H9 (cell line): ENCODE data around the gene DPH7. TPM values are rescaled to one million over a fixed set of nuclear protein-coding genes. Genes with fewer than 3 reads are reported as not detected.

ENCODE experiments used
- DNase-seq: peaks from one replicate; pipeline ENCODE4 v3.0.0-alpha.2; 2017
- H2AFZ ChIP-seq: one replicate; pipeline ENCODE4 v1.6.1; 2013; ENCODE audit warnings: mild to moderate bottlenecking, low read length, control low read depth, moderate library complexity
- H2AK5ac ChIP-seq: 2 replicates; pipeline ENCODE4 v1.6.1; 2013; ENCODE audit warnings: low read length, control low read depth, mixed read lengths; ENCODE audit not compliant: insufficient read length
- H2BK120ac ChIP-seq: one replicate; pipeline ENCODE4 v1.6.1; 2013; ENCODE audit warnings: low read depth, mild to moderate bottlenecking, low read length, control low read depth, inconsistent platforms; ENCODE audit not compliant: poor library complexity, severe bottlenecking
- H2BK12ac ChIP-seq: 2 replicates; pipeline ENCODE4 v1.6.1; 2013; ENCODE audit warnings: low read length, control low read depth, mixed read lengths, low read depth; ENCODE audit not compliant: insufficient read length
- H2BK15ac ChIP-seq: 2 replicates; pipeline ENCODE4 v1.6.1; 2013; ENCODE audit warnings: low read depth, low read length, control low read depth
- H2BK20ac ChIP-seq: one replicate; pipeline ENCODE4 v1.6.1; 2013; ENCODE audit warnings: low read depth, mild to moderate bottlenecking, low read length, control low read depth, inconsistent platforms; ENCODE audit not compliant: poor library complexity, severe bottlenecking
- H2BK5ac ChIP-seq: 2 replicates; pipeline ENCODE4 v1.6.1; 2013; ENCODE audit warnings: low read length, control low read depth, mixed read lengths; ENCODE audit not compliant: insufficient read length
- H3K14ac ChIP-seq: 2 replicates; pipeline ENCODE4 v1.6.1; 2013; ENCODE audit warnings: low read length, control low read depth; ENCODE audit not compliant: insufficient read depth
- H3K18ac ChIP-seq: 2 replicates; pipeline ENCODE4 v1.6.1; 2013; ENCODE audit warnings: low read depth, mild to moderate bottlenecking, mixed read lengths, low read length, control low read depth; ENCODE audit not compliant: insufficient read length
- H3K23ac ChIP-seq: 2 replicates; pipeline ENCODE4 v1.6.1; 2013; ENCODE audit warnings: low read length, control low read depth, mixed read lengths, low read depth; ENCODE audit not compliant: insufficient read length
- H3K23me2 ChIP-seq: 2 replicates; pipeline ENCODE4 v1.6.1; 2013; ENCODE audit warnings: low read depth, mild to moderate bottlenecking, mixed read lengths, low read length, control low read depth; ENCODE audit not compliant: insufficient read length, poor library complexity, severe bottlenecking
- H3K27ac ChIP-seq: 2 replicates; pipeline ENCODE4 v1.5.1; 2013; ENCODE audit warnings: low read length, control low read depth, mixed read lengths, low read depth; ENCODE audit not compliant: insufficient read length
- H3K27me3 ChIP-seq: 2 replicates; pipeline ENCODE4 v1.6.1; 2013; ENCODE audit warnings: low read length, control low read depth, inconsistent platforms; ENCODE audit not compliant: insufficient read depth
- H3K4ac ChIP-seq: 2 replicates; pipeline ENCODE4 v1.6.1; 2013; ENCODE audit warnings: low read depth, mild to moderate bottlenecking, control low read depth, inconsistent platforms, low read length, moderate library complexity
- H3K4me1 ChIP-seq: 2 replicates; pipeline ENCODE4 v1.6.1; 2013; ENCODE audit warnings: low read length, control low read depth, inconsistent platforms; ENCODE audit not compliant: insufficient read depth
- H3K4me2 ChIP-seq: 2 replicates; pipeline ENCODE4 v1.6.1; 2013; ENCODE audit warnings: low read length, control low read depth, mixed read lengths; ENCODE audit not compliant: insufficient read length, insufficient read depth
- H3K56ac ChIP-seq: 2 replicates; pipeline ENCODE4 v1.6.1; 2013; ENCODE audit warnings: low read depth, mild to moderate bottlenecking, mixed read lengths, low read length, control low read depth; ENCODE audit not compliant: insufficient read length
- H3K79me1 ChIP-seq: 2 replicates; pipeline ENCODE4 v1.6.1; 2013; ENCODE audit warnings: low read depth, mild to moderate bottlenecking, moderate library complexity, low read length, control low read depth, inconsistent platforms; ENCODE audit not compliant: insufficient read depth, poor library complexity, severe bottlenecking
- H3K79me2 ChIP-seq: 2 replicates; pipeline ENCODE4 v1.6.1; 2013; ENCODE audit warnings: low read length, control low read depth, inconsistent platforms; ENCODE audit not compliant: insufficient read depth
- H3K9ac ChIP-seq: 2 replicates; pipeline ENCODE4 v1.6.1; 2013; ENCODE audit warnings: low read length, control low read depth, mixed read lengths; ENCODE audit not compliant: insufficient read length; ENCODE audit errors: extremely low read depth
- H3K9me3 ChIP-seq: one replicate; pipeline ENCODE4 v1.6.1; 2013; ENCODE audit warnings: low read depth, low read length, inconsistent platforms; ENCODE audit not compliant: control insufficient read depth
- H3T11ph ChIP-seq: one replicate; pipeline ENCODE4 v1.6.1; 2013; ENCODE audit warnings: mild to moderate bottlenecking, low read length, control low read depth, inconsistent platforms
- H4K20me1 ChIP-seq: one replicate; pipeline ENCODE4 v1.6.1; 2013; ENCODE audit not compliant: control insufficient read depth, insufficient read length, insufficient read depth
- H4K5ac ChIP-seq: 2 replicates; pipeline ENCODE4 v1.6.1; 2013; ENCODE audit warnings: low read depth, mild to moderate bottlenecking, mixed read lengths, low read length, control low read depth; ENCODE audit not compliant: insufficient read length
- H4K8ac ChIP-seq: replicated peaks from 2 replicates; pipeline ENCODE4 v1.6.1; 2013; ENCODE audit warnings: low read length, control low read depth, mixed read lengths, low read depth; ENCODE audit not compliant: insufficient read length
- H4K91ac ChIP-seq: 2 replicates; pipeline ENCODE4 v1.6.1; 2013; ENCODE audit warnings: low read depth, mild to moderate bottlenecking, moderate library complexity, mixed read lengths, low read length, control low read depth; ENCODE audit not compliant: insufficient read length
- H3K27ac Mint-ChIP-seq, 3 experiments: 2 replicates in 2 of 3; 3 replicates in 1 of 3; pipeline ENCODE4 v1.8.0; 2020 to 2021; ENCODE audit warnings: mixed read lengths in 3 of 3, mild to moderate bottlenecking in 1 of 3, moderate library complexity in 1 of 3
- H3K27me3 Mint-ChIP-seq: 2 replicates; pipeline ENCODE4 v1.8.0; 2021; ENCODE audit warnings: low read depth, mild to moderate bottlenecking, moderate library complexity, mixed read lengths
- H3K36me3 Mint-ChIP-seq, 3 experiments: 2 replicates in 2 of 3; 3 replicates in 1 of 3; pipeline ENCODE4 v1.8.0; 2020 to 2021; ENCODE audit warnings: low read depth in 3 of 3, mixed read lengths in 3 of 3; ENCODE audit not compliant: insufficient read depth in 1 of 3
- H3K4me1 Mint-ChIP-seq, 2 experiments: 2 replicates each; pipeline ENCODE4 v1.8.0; 2020; ENCODE audit warnings: mixed read lengths in 2 of 2
- H3K4me3 Mint-ChIP-seq, 2 experiments: 2 replicates in 1 of 2; 3 replicates in 1 of 2; pipeline ENCODE4 v1.8.0; 2020 to 2021; ENCODE audit warnings: mild to moderate bottlenecking in 2 of 2, mixed read lengths in 2 of 2, moderate library complexity in 1 of 2
- H3K9me3 Mint-ChIP-seq, 2 experiments: 2 replicates in 1 of 2; 3 replicates in 1 of 2; pipeline ENCODE4 v1.8.0; 2020; ENCODE audit warnings: mild to moderate bottlenecking in 2 of 2, mixed read lengths in 2 of 2, moderate library complexity in 1 of 2
- CTCF ChIP-seq: fragments of 200-600 bp; sonication (generic); conservative IDR thresholded peaks from 3 replicates; pipeline ENCODE4 v1.8.0; 2021; ENCODE audit warnings: antibody characterized with exemption, mild to moderate bottlenecking
- WGBS: extraction: QIAGEN DNeasy Blood & Tissue Kit; methylation state at CpG from one replicate; pipeline ENCODE4 v1.1.7; 2013; ENCODE audit warnings: missing lambda C conversion rate, low lambda C conversion rate, mixed read lengths; ENCODE audit not compliant: insufficient read length; ENCODE audit errors: extremely low coverage; 5-methylcytosine and 5-hydroxymethylcytosine counted together
- total RNA-seq: library from RNA; stranded (reverse); gene quantifications from 2 replicates; pipeline ENCODE4 v1.2.1, GENCODE V29; 2021

Gene DPH7
- total RNA-seq, 1 experiment from 2014 or later, result 51.3 TPM

GRCh38 chr9:137545123-137545522 lies 33.6 kb downstream of the DPH7 start:
- no peaks in the 10 kb centered on the region for H3K9me3 ChIP-seq
- no peak overlapping the region for H4K8ac ChIP-seq
- H2BK20ac ChIP-seq, result no peak overlapping the region
- H3T11ph ChIP-seq, result no peak overlapping the region
- H2BK120ac ChIP-seq, result no peak overlapping the region
- H3K14ac ChIP-seq, result no peak overlapping the region
- no peak overlapping the region for H2AK5ac ChIP-seq
- H4K91ac ChIP-seq, result no peak overlapping the region
- no peak overlapping the region for H3K4ac ChIP-seq
- no peaks in the 10 kb centered on the region; the same call in 1 of the 2 replicates for H3K27me3 Mint-ChIP-seq
- H2AFZ ChIP-seq, result no peak overlapping the region
- TF ChIP-seq CTCF, result no peak
- H2BK12ac ChIP-seq, result no peak overlapping the region
- H3K27ac ChIP-seq, result no peak overlapping the region
- H3K4me1 Mint-ChIP-seq, result peaks cover 1 to 4% of the 10 kb centered on the region in 2 experiments; a peak in 1 of 4 replicates
- no peaks in the 10 kb centered on the region for H4K20me1 ChIP-seq
- no peak for DNase-seq
- H2BK15ac ChIP-seq, result no peak overlapping the region
- no peaks in the 10 kb centered on the region for H3K4me1 ChIP-seq
- H3K56ac ChIP-seq, result no peak overlapping the region
- no peak overlapping the region for H3K18ac ChIP-seq
- no peaks in the 10 kb centered on the region for H3K23me2 ChIP-seq
- no peaks in the 10 kb centered on the region for H3K27me3 ChIP-seq
- peaks cover 10 to 17% (median 15%) of the 10 kb centered on the region in 3 experiments for H3K36me3 Mint-ChIP-seq
- no peak overlapping the region for H4K5ac ChIP-seq
- H3K23ac ChIP-seq, result no peak overlapping the region
- H3K79me1 ChIP-seq, result no peaks in the 10 kb centered on the region
- H3K4me3 Mint-ChIP-seq, result no peak overlapping the region
- WGBS, result no CpG with 5 or more reads among the region's 10 CpGs
- H3K79me2 ChIP-seq, result no peaks in the 10 kb centered on the region
- H2BK5ac ChIP-seq, result no peak overlapping the region
- H3K27ac Mint-ChIP-seq, result peak overlapping the region in 1 of 3 experiments; percentile 53; a peak in 1 of 7 replicates
- H3K9me3 Mint-ChIP-seq, result peaks cover 18 to 23% of the 10 kb centered on the region in 2 experiments
- no peak overlapping the region for H3K9ac ChIP-seq
- no peak overlapping the region for H3K4me2 ChIP-seq
